Kasumi-1 (cell line): ENCODE data around the gene FBXO17.
"Not testable (repeated sequence)": the region's sequence is repeated elsewhere in the genome, so short reads cannot be mapped to it uniquely, and the experiment has no call there.

ENCODE experiments used
- DNase-seq, 2 experiments: peaks; one replicate each; lab custom pipeline; 2025; lab: John Stamatoyannopoulos, UW

FBXO17 gene

GRCh38 chr19:38979812-38980211, 4.3 kb upstream of the FBXO17 start:
- no peak for DNase-seq

GRCh38 chr19:38978326-38978689, 2.8 kb upstream of the FBXO17 start:
- DNase-seq, result no peak

- DNase-seq, result no peak
These were observed 2.1 kb upstream of the FBXO17 start for GRCh38 chr19:38977445-38978325.

- no peak for DNase-seq
These were observed 324 bp upstream of the FBXO17 start for GRCh38 chr19:38975861-38976271.

GRCh38 chr19:38974624-38975213, 823 bp downstream of the FBXO17 start:
- no peak for DNase-seq

- no peak for DNase-seq
These were observed 3.9 kb downstream of the FBXO17 start for GRCh38 chr19:38971672-38972071.

- DNase-seq, result no peak
These were observed 4.6 kb downstream of the FBXO17 start for GRCh38 chr19:38970664-38971532.

- DNase-seq, result not testable (repeated sequence)
These were observed 9.4 kb downstream of the FBXO17 start for GRCh38 chr19:38966149-38966548.

GRCh38 chr19:38964738-38965137, 10.8 kb downstream of the FBXO17 start:
- no peak for DNase-seq

GRCh38 chr19:38959618-38960017, 15.9 kb downstream of the FBXO17 start:
- DNase-seq, result no peak

GRCh38 chr19:38958301-38958700, 17.2 kb downstream of the FBXO17 start:
- no peak for DNase-seq

GRCh38 chr19:38956264-38956663, 19.3 kb downstream of the FBXO17 start:
- no peak for DNase-seq

- DNase-seq, result no peak
These were observed 21.9 kb downstream of the FBXO17 start for GRCh38 chr19:38953677-38954076.

GRCh38 chr19:38952395-38953165, 23.0 kb downstream of the FBXO17 start:
- DNase-seq, result peak; percentile 73 to 86

GRCh38 chr19:38951187-38951586, 24.4 kb downstream of the FBXO17 start:
- no peak for DNase-seq

GRCh38 chr19:38949580-38950367, 25.8 kb downstream of the FBXO17 start:
- DNase-seq, result no peak

GRCh38 chr19:38946229-38947010, 29.1 kb downstream of the FBXO17 start:
- no peak for DNase-seq

GRCh38 chr19:38945562-38946228, 29.8 kb downstream of the FBXO17 start:
- no peak for DNase-seq

- DNase-seq, result no peak
These were observed 30.5 kb downstream of the FBXO17 start for GRCh38 chr19:38944981-38945506.
